GM19240 (cell line): ENCODE data around the gene RCBTB1.
"Not testable (repeated sequence)": the region's sequence is repeated elsewhere in the genome, so short reads cannot be mapped to it uniquely, and the experiment has no call there.

Source experiments
- DNase-seq: peaks from one replicate; pipeline ENCODE4 v3.0.0; 2011; ENCODE audit warnings: low spot score; ENCODE audit not compliant: insufficient read length

Gene RCBTB1

GRCh38 chr13:49524740-49525501, 60.4 kb downstream of the RCBTB1 start:
- DNase-seq = no peak

GRCh38 chr13:49521224-49521623, 64.1 kb downstream of the RCBTB1 start:
- DNase-seq = no peak

GRCh38 chr13:49517461-49517860, 67.9 kb downstream of the RCBTB1 start:
- DNase-seq = no peak

- no peak for DNase-seq
These were observed 68.9 kb downstream of the RCBTB1 start for GRCh38 chr13:49516467-49516866.

GRCh38 chr13:49512578-49512977, 72.8 kb downstream of the RCBTB1 start:
- no peak for DNase-seq

- no peak for DNase-seq
These were observed 81.4 kb downstream of the RCBTB1 start for GRCh38 chr13:49503951-49504350.

- no peak for DNase-seq
These were observed 82.4 kb downstream of the RCBTB1 start for GRCh38 chr13:49502954-49503353.

- DNase-seq = no peak
These were observed 85.3 kb downstream of the RCBTB1 start for GRCh38 chr13:49499889-49500660.

GRCh38 chr13:49498206-49498605, 87.2 kb downstream of the RCBTB1 start:
- no peak for DNase-seq

GRCh38 chr13:49497272-49497671, 88.1 kb downstream of the RCBTB1 start:
- DNase-seq = no peak

- DNase-seq = not testable (repeated sequence)
These were observed 88.5 kb downstream of the RCBTB1 start for GRCh38 chr13:49496837-49497236.

- DNase-seq = peak; percentile 72
These were observed 89.3 kb downstream of the RCBTB1 start, which contains the start of gene PHF11 for GRCh38 chr13:49495783-49496762. TSS of gene PHF11 (plus strand) at chr13:49495953. CDS start at chr13:49496002, 49 bp downstream.

- no peak for DNase-seq
These were observed 90.7 kb downstream of the RCBTB1 start for GRCh38 chr13:49494645-49495044.

- DNase-seq = no peak
These were observed 96.8 kb downstream of the RCBTB1 start for GRCh38 chr13:49488563-49488962.
